Prostate gland (tissue), 2 donors: ENCODE results near the gene AIFM2.

Source experiments
- CTCF ChIP-seq, 4 experiments: fragments of 200-600 bp in 2 of 4; fragments of 450-650 bp in 2 of 4; sonication (generic) in 2 of 4; IDR thresholded peaks; 1 replicate in 3 of 4; 2 replicates in 1 of 4; pipeline ENCODE4 v1.5.1; 2016 to 2019; ENCODE audit warnings: antibody characterized with exemption in 4 of 4, mild to moderate bottlenecking in 2 of 4, moderate library complexity in 2 of 4
- POLR2A ChIP-seq: fragments of 450-650 bp; IDR thresholded peaks from one replicate; pipeline ENCODE4 v1.6.1; 2016; ENCODE audit warnings: antibody characterized with exemption, mild to moderate bottlenecking
- POLR2AphosphoS5 ChIP-seq: sonication (generic); formaldehyde crosslinking; IDR thresholded peaks from one replicate; pipeline ENCODE4 v1.6.1; 2017; ENCODE audit warnings: antibody characterized with exemption

DNA sequence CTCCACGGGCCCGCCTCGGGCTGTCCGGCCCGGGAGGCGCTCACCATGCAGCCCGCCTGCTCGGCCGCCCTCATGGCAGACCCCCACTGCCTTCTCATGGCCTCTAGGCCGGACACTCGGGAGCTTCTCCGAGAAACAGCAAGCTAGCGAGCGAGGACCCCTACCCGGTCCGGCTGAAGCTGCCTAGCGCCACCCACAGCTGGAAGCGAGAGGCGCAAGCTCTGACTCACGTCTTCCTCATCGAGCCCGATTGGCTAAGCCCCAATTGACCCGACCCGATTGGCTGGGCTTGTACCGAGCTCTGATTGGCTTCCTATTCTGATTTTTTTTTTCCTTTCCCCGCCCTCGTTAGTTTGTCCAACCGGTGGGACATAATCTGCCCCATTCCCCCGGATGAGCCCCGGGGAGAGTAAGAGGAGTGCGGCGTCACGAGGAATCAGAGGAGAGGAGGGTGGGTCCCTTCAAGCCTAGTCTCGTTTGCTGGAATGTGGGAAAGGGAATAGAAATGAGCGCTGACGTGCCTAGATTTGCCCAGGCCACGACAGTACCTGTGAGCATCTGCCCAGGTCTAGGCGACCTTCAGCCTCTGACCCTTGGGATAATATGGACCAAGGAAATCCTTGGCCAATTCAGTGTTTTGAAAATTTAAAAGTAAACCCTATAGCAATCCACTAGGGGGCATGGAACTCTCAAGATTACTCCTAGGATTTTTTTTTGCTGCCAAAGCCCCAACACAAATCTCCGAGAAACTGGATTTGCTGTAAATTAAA lies 14.0 kb upstream of the AIFM2 start, which contains the start of gene TYSND1:
- TF ChIP-seq POLR2A (peak; percentile 93), CTCF (IDR thresholded peaks at IDR 0.05) (peak; percentile 53 to 95 (median 77)), POLR2AphosphoS5 (peak; percentile 97)
